HG03565 (cell line): ENCODE results near the gene SUGP2.

Experiments
- ATAC-seq: cut with Tn5 transposase; IDR thresholded peaks from one replicate; pipeline ENCODE4 v1.9.1; 2021; ENCODE audit warnings: mild to moderate bottlenecking, moderate library complexity; ENCODE audit not compliant: unreplicated experiment

Gene SUGP2

DNA sequence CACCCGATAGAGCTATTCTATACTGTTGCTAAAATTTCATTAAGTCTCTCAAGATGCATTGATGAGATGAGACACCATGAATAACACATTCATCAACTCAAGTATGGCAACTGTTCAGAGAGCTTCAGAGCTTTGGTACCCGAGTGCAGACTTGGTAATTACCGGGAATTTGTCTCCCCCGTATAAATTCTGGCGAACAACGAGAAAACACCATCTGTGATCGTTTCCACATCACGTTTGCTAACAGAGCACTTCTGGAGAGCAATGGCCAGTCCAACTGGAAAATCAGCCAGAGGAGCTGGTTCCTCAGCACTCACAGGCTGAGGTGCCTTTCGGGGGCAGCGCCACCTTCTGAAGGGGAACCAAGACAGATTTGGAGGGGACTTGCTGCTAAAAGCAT, 40.2 kb downstream of the SUGP2 start:
- ATAC-seq, result no peak

DNA sequence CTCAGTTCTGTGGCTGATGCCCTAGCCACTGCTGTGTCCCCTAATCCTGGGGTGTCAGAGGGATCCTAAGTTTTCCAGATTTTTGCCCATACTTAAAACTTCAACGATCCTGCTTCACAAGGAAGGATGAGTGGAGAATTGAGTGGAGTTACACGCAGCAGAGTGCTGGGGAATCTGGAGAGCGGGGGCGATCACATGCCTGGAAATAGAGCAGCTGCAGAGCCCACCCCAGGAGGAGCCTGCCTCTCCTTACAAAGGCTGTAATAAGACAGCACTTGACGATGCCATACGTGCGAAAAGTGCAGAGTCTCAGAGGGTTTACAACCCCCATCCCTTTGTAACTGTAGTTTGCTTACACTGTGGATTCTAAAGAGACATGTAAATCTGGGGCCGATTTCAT, 40.6 kb downstream of the SUGP2 start:
- no peak for ATAC-seq

DNA sequence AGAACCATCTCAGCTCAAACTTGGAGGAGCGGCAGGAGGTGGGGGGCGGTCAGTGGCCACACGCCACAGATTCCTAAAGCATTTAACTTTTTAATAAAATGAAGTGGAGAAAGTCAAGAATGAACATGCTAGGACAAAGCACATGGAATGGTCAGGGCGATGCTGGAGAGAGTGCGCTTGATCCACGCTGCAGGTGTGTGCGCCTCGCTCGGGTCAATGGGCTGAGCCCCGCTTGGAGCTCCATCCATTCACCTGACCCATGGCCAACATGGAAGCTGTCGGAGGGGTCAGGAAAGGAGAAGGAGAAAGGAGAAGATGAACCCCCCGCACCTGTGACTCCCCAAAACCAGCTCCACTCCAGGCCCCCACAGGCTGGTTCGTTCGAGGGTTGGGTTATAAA, 41.8 kb downstream of the SUGP2 start:
- ATAC-seq, result no peak

DNA sequence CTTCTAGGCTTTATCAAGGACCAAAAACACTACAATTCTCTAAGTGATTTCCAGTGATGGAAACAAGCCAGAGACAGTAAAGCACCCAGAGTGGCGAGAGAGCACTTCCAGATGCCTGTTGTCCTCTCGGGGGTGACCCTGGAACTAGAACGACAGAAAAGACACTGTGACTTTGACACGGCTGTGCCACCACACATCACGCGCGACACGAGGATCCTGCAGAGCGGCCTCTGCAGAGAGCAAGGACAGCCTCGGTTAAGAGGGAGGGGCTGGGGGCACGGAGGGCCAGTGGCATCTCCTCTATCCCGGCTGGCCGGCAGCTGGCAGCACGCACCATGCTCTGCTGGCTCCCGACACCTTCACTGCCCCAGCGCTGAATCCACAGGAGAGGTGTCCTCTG, 42.3 kb downstream of the SUGP2 start:
- ATAC-seq, result no peak

DNA sequence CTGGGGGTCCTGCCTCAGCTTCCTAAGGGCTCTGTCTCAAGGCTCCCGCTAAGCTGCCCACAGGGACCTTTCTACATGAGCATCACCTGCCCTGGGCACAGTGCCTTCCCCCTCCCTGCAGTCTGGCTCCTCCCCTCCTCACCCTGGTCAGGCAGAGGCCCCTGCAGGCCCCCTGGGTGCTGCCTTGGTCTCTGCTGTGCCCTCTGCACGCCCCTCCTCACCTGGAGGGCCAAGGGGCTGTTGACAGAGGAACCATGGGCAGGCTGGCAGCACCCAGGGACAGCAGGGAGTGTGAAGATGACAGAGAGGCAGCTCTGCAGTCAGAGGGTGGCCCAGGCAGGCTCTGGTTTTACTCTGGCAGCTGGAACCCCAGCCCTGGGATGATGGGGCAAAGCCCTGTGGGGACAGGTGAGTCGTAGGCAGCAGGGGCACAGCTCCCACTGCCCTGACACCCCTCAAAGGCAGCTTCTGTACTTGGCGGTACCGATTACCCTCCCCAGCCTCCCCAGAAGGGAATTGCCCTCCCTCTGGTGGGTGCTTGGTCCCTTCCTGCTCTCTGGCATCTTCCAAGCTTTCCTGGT, 43.1 kb downstream of the SUGP2 start:
- no peak for ATAC-seq

DNA sequence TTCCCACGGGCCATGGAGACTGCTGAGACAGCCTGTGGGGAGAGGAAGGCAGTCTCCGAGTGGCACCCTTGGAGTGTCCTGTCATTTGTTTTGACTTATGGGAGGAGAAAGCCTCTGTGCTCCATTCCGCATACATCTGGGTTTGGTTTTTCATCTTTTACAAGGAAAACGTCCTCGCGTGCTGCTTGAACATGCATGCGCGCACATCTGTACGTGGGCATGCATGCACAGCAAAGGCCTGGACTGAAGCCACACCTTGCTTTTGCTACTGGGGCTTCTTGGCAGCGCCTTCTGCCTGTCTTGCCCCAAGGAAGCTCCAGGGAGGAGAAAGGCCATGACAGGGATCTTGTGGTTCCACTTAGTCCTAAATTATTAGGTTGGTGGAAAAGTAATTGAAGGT, 44.0 kb downstream of the SUGP2 start:
- ATAC-seq, result no peak

DNA sequence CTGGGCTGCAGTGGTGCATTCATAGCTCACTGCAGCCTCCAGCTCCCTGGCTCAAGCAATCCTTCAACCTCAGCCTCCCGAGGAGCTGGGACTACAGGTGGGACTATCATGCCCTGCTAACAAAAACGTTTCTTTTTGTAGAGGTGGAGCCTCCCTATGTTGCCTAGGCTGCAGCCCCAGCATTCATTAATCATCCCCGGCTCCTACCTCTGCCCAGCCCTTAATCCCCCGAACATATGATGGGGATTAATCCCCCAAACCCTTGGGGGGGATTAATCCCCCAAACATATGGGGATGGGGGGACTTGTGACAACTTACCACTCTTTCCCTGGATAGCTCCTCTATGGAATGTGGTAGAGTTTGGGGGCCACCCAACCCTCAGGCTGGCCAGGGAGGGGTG, 45.9 kb downstream of the SUGP2 start:
- ATAC-seq, result no peak

DNA sequence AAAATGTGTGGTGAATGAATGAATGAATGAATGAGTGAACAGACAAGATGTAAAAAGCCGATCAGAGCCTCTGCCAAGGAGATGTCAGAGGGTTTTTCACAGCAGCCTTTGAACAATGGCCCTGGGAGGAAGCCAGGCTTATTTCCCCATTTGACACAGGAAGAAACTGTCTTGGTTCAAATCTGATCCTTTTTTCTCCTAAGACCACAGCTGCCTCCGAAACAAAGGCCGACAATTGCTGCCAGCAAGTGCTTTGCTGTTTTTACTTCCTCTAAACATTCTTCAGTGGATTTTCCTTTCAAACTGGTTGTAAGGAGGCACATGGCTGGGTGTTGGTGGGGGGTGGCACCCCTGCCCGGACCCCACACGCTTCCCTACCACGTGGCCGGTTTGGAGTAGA, 48.1 kb downstream of the SUGP2 start:
- ATAC-seq, result no peak

DNA sequence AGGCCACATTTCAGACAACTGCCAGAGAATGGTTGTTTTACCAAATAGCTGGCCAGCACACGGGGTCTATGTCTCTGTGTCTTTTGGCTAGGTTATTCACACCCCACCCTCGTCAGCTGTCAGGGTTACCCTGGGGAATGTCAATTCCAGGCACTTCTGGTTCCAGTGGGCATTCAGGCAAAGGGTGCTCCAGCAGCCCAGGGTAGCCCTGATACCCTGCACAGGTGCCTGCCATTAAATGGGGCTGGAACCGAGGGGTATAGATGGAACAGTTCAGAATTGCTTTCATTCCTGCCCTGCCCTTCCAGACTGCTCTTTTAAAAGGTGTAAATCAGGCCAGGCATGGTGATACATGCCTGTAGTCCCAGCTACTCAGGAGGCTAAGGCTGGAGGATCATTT, 49.1 kb downstream of the SUGP2 start:
- ATAC-seq, result no peak

DNA sequence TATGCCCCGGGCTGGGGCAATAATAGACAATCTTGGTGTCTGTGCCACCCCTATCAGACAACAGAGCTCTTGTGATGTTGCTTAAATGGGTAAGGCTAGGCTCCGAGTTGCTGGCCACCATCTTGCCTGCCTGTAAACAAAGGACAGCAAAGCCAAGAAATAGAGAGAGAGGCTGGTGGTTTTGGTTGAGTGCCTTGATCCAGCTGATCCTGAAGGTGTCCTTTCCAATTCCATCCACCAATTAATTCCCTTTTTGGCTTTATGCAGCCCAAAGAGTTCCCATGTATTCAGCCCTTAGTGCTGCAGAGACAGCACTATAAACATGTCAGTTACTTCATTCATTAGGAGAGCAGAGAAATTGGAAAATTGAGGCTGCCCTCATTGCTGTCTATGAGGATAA, 50.6 kb downstream of the SUGP2 start:
- no peak for ATAC-seq

DNA sequence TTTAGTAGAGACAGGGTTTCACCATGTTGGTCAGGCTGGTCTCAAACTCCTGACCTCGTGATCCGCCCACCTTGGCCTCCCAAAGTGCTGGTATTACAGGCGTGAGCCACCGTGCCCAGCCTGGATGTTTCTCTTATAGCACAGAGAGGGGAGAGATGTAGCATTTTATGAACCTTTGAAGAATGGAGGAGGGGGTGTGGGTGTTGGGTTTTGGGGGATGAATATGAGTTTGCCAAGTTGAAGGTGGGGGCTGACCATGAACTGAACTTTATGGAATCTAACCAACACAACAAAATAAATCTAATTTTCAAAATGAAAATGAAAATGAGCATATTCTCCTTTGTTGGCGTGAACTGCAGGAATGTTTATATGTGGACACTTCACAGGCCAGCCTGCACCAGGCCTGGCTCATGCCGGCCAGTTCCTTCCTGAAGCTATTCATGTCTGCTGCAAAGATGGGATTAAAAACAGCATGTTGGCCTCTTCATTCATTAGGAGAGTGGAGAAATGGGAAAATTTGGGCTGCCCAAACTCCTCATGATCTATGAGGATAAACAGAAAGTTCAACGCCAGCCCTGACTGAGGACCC, 52.8 kb downstream of the SUGP2 start:
- ATAC-seq, result no peak

DNA sequence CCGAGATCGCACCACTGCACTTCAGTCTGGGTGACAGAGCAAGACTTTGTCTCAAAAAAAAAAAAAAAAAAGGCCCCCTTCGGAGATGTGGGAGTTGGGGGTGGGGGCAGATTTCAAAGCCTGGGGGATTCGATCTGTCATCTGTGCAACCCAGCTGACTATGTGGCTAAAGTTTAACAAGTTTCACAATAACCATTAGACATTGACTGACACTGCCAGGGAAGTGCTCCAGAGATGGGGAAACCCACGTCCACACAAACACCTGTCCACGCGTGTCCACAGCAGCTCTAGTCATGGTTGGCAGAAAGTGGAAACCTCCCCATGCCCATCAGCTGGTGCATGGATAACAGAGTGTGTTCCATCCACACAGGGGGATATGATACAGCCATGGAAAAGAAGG, 54.7 kb downstream of the SUGP2 start:
- ATAC-seq, result no peak

DNA sequence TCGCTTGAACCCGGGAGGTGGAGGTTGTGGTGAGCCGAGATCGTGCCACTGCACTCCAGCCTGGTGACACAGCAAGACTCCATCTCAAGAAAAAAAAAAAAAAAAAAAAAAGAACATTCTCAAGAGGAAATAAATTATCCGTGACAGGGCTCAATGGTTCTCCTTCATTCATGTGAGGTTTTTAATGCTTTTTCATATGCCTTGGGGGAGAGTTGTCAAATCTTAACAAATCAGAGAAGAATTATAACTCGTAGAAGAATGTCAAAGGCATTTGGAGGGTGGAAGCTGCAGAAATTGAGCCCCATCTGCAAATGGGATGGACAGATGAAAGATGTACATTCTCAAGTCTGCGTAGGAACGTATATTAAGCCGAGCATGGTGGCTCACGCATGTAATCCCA, 57.4 kb downstream of the SUGP2 start:
- no peak for ATAC-seq

DNA sequence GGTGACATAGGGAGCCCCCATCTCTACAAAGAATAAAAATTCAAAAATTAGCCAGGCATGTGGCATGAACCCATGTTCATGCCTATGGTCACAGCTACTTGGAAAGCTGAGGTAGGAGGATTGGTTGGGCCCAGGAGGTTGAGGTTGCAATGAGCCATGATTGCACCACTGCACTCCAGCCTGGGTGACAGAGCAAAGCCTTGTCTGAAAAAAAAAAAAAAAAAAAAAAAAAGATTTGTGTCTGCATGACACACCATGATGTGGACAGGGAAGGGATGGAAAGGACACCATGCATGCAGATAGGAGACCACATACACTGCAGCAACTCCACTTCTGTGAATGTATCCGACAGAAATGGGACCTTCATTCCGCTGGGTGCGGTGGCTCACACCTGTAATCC, 58.3 kb downstream of the SUGP2 start:
- ATAC-seq, result no peak

DNA sequence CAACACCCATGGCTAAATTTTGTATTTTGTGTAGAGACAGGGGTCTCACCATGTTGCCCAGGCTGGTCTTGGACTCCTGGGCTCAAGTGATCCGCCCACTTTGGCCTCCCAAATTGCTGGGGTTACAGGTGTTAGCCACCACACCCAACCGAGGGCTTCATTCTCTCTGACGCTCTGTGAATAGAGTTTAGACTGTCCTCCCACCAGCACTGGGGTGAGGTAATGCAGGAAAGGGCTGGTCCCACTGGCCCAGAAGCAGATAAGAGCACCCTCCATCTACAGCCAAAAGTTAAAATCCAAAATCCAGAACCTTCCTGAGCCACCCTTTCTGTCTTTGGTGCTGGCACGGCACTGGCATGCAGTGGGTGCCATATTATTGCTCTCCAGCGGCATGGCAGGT, 60.5 kb downstream of the SUGP2 start:
- ATAC-seq, result no peak

DNA sequence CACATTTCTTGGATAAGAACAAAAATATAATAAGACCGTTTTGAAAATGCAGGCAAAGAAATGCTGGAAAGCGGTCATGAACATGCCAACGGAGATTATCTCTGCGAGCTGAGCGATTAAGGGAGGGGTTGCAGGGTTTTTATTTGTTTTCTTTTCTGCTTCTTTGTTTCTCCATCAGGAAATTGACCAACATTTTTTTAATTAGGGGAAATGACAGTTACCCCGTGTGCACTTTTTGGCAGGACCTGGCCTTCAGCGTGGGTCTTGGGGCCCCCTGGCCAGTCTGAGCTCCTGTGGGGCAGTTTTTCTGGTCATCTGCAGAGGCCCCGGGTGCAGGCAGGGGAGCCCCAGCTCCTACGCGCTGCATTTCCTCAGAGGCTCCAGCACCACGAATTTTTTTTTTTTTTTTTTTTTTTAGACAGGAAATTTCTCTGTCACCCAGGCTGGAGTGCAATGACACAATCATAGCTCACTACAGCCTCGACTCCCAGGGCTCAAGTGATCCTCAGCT, 61.0 kb downstream of the SUGP2 start:
- ATAC-seq, result no peak

DNA sequence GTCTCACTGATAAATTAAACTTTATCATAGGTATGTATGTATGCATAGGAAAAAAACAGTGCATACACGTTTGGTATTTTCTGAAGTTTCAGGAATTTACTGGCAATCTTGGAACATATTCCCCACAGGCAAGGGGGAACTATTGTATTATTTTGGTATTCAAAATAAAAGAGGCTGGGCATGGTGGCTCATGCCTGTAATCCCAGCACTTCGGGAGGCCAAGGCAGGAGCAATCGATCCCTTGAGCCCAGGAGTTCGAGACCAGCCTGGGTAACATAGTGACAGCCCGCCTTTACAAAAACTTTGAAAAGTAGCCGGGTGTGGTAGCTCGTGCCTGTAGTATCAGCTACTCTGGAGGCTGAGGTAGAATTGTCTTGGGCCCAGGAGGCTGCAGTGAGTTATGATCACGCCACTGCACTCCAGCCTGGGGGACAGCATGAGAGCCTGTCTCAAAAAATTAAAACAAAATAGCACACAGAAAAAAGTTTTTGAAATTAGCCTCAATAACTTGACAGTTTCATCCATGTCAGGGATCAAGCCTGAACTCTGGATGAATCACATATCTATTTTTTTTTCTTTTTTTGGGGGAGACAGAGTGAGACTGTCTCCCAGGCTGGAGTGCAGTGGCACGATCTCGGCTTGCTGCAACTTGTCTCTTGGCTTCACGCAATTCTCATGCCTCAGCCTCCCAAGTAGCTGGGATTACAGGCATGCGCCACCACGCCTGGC, 63.2 kb downstream of the SUGP2 start:
- no peak for ATAC-seq

DNA sequence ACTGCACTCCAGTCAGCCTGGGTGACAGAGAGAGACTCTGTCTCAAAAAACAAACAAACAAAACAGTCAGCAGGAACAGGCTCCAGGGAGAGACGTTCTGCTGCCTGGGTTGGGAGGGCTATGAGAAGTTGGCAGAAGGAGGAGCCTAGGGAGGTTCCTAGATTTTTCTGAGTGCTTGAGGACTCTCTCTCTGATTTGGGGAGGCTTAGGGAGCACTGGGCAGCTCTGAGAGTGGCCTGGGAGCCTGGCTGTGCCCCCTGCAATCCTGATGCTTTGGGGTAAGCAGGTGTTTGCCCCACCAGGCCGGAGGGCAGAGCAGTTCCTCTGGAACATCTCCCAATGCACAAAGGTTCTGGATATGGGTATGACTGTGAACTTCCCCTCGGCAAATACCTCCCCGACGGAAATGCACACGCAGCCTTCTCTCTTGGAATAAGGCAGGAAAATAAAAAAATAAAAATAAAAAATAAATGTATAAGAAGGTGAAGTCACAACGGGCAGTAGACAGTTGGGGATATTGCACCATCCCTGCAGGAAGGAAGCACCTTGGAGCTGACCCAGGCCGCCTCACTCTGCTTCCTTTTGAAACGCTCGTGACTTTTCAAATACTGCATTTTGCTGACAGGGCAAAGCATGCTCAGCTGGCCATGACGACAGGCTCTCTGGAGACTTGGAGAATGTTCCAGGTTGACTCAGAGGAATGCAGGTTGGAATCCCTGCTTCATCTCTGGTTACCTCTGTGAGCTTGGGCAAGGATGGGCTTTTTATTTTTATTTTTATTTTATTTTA, 65.8 kb downstream of the SUGP2 start:
- no peak for ATAC-seq

DNA sequence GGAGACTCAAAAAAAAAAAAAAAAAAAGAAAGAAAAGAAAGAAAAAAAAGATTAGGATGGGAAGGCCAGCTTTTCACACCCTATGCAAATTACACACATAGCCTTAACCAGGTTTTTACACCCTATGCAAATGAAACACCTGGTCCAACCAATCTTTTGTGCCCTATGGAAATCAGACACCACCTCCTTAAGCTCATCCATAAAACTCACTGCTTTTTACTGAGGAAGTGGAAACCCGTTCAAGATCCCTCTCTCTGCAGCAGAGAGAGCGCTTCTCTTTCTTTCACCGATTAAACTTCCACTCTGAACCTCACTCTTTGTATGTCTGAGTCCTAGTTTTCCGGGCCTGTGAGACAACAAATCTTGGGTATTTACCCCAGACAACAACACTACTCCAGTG, 67.0 kb downstream of the SUGP2 start:
- ATAC-seq, result no peak

DNA sequence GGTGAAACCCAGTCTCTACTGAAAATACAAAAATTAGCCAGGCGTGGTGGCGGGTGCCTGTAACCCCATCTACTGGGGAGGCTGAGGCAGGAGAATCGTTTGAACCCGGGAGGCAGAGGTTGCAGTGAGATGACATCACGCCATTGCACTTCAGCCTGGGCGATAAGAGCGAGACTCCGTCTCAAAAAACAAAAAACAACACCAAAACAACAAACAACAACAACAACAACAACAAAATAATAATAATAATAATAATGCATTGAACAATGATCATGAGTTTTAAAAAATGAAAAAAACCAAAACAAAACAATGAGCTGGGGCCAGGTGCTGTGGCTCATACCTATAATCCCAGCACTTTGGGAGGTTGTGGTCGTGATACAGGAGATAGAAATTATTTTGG, 69.2 kb downstream of the SUGP2 start:
- no peak for ATAC-seq

DNA sequence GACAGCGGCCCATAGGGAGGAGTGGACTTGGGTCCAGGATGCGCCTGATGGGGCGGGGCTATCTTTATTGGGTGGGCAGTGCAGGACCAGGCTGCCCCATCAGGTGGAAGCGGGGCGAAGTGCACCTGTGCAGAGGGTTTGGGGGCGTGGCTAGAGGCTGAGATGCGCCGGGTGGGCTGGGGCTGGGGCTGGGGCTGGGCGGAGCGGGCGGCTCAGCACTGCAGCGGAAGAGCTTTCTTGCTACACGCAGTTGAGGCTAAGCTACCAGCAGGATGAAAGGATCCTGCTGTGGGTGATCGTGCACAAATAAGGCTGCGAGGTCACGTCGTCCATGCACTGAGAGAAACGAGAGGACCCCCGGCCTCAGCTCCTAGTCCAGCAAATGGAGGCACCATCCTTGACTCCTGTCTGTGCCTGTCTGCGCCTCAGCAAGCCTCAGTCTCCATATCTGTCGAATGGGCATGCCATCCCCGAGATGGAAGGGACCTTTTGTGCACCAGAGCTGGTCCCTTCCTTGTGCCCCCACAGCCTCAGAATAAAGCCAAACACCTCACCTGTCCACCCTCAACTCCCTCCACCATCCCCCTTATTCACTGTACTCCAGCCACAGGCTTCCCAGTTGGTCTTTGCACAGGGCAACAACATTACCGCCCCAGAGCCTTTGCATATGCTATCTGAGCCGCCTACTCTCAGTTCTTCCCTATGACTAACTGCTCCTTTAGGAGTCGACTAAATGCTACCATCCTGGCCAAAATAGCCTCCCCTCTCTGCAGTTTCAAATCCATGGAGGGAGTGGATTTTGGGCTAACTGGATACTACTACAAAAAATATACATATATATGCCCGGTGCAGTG, 71.3 kb downstream of the SUGP2 start:
- no peak for ATAC-seq
